Mucosa of descending colon (tissue), 3 donors: ENCODE measurements around the gene MYBPC3. TPM values are rescaled to one million over a fixed set of nuclear protein-coding genes. Genes with fewer than 3 reads are reported as not detected.

ENCODE experiments used
- ATAC-seq: fragments of 200-7000 bp; cut with Tn5 transposase; one replicate; pipeline ENCODE4 v1.9.1; 2020; ENCODE audit warnings: mild to moderate bottlenecking, moderate library complexity
- DNase-seq, 3 donors: peaks; one replicate each; pipeline ENCODE4 v3.0.0-alpha.2; 2020
- H3K36me3 ChIP-seq: fragments of 200-600 bp; one replicate; pipeline ENCODE4 v1.8.0; 2021; ENCODE audit warnings: low read depth, mild to moderate bottlenecking
- H3K4me1 ChIP-seq: fragments of 200-600 bp; one replicate; pipeline ENCODE4 v1.8.0; 2021; ENCODE audit warnings: low read depth, mild to moderate bottlenecking
- H3K4me3 ChIP-seq: fragments of 200-600 bp; one replicate; pipeline ENCODE4 v1.8.0; 2021; ENCODE audit warnings: mild to moderate bottlenecking
- H3K9me3 ChIP-seq: fragments of 200-600 bp; one replicate; pipeline ENCODE4 v1.8.0; 2021; ENCODE audit warnings: mild to moderate bottlenecking
- intact Hi-C, 2 donors: fragments of 100-400 bp; cut with DNase I in 1 of 2; cut with micrococcal nuclease in 1 of 2; formaldehyde crosslinking; loops; one replicate each; pipeline versions ENCODE4 v1.11.0 to v1.11.1; 2022; cut with DNase I, micrococcal nuclease
- total RNA-seq, 3 donors: library from RNA; stranded (reverse); fragmentation: NEBNext Ultra II Directional in 2 of 3; extraction: Animal tissue kit (Norgen Biotek cat#: 25700) in 2 of 3; gene quantifications; one replicate each; pipeline versions ENCODE4 v1.2.1 to v1.2.4, GENCODE V29; 2021 to 2023
- TF ChIP-seq, protein P1 (sequence below): fragments of 200-600 bp; IDR thresholded peaks from one replicate; pipeline ENCODE4 v1.8.0; 2022; ENCODE audit warnings: antibody characterized with exemption, mild to moderate bottlenecking
- donor health status: DM: no; HTN: no; CAD: no; lungs with moderate emphysema.
- donor health status: DM: no; HTN: no; CAD: no.
- donor health status: DM: no; HTN: yes; CAD: no.

MYBPC3 gene
- total RNA-seq, 3 donors from 2014 or later = 0.06 to 1.1 (median 0.09) TPM

- H3K4me1 ChIP-seq = peaks cover 9% of the 10 kb centered on the region
- TF ChIP-seq, protein P1, sequence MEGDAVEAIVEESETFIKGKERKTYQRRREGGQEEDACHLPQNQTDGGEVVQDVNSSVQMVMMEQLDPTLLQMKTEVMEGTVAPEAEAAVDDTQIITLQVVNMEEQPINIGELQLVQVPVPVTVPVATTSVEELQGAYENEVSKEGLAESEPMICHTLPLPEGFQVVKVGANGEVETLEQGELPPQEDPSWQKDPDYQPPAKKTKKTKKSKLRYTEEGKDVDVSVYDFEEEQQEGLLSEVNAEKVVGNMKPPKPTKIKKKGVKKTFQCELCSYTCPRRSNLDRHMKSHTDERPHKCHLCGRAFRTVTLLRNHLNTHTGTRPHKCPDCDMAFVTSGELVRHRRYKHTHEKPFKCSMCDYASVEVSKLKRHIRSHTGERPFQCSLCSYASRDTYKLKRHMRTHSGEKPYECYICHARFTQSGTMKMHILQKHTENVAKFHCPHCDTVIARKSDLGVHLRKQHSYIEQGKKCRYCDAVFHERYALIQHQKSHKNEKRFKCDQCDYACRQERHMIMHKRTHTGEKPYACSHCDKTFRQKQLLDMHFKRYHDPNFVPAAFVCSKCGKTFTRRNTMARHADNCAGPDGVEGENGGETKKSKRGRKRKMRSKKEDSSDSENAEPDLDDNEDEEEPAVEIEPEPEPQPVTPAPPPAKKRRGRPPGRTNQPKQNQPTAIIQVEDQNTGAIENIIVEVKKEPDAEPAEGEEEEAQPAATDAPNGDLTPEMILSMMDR = no peak
- no peak overlapping the region for H3K4me3 ChIP-seq
- intact Hi-C loops = no loop called here
- peaks cover 2% of the 10 kb centered on the region for H3K36me3 ChIP-seq
- ATAC-seq (no peak), DNase-seq (no peak)
- H3K9me3 ChIP-seq = no peaks in the 10 kb centered on the region
These were observed 18.5 kb downstream of the MYBPC3 start for GRCh38 chr11:47333886-47334443.

GRCh38 chr11:47333526-47333845 lies 19.0 kb downstream of the MYBPC3 start:
- ATAC-seq (no peak), DNase-seq (no peak)
- no peaks in the 10 kb centered on the region for H3K9me3 ChIP-seq
- peaks cover 4% of the 10 kb centered on the region for H3K36me3 ChIP-seq
- peaks cover 9% of the 10 kb centered on the region for H3K4me1 ChIP-seq
- TF ChIP-seq, protein P1 = no peak
- no peak overlapping the region for H3K4me3 ChIP-seq
- intact Hi-C loops = no loop called here

GRCh38 chr11:47332791-47333525 lies 19.5 kb downstream of the MYBPC3 start:
- no peak overlapping the region for H3K4me3 ChIP-seq
- TF ChIP-seq, protein P1 = no peak

DNA sequence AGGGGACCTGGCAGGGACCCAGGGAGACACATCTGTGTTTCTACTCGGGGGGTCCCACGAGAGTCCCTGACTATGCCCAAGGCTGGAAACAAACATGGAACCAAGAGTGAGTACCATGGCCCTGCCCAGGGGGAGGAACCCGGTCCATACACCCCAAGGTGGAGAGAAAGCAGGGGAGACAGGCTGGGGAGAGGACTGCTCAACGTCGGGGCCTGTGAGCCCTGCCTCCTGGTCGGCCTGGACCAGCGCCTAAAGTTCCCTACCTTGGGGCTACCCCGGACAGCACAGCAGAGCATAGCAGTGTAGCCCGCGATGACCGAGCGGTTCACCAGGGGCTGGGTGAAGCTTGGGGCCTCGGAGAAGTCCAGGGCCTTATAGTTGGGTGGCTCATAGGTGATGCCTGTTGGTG lies 20.2 kb downstream of the MYBPC3 start:
- TF ChIP-seq, protein P1 = no peak

More at GRCh38 chr11:47332791-47333525, 19.5 kb downstream of the MYBPC3 start:
- H3K9me3 ChIP-seq = no peaks in the 10 kb centered on the region
- intact Hi-C loops = no loop called here
- H3K36me3 ChIP-seq = peaks cover 4% of the 10 kb centered on the region
- H3K4me1 ChIP-seq = peaks cover 9% of the 10 kb centered on the region
- DNase-seq (no peak), ATAC-seq (no peak)

DNA sequence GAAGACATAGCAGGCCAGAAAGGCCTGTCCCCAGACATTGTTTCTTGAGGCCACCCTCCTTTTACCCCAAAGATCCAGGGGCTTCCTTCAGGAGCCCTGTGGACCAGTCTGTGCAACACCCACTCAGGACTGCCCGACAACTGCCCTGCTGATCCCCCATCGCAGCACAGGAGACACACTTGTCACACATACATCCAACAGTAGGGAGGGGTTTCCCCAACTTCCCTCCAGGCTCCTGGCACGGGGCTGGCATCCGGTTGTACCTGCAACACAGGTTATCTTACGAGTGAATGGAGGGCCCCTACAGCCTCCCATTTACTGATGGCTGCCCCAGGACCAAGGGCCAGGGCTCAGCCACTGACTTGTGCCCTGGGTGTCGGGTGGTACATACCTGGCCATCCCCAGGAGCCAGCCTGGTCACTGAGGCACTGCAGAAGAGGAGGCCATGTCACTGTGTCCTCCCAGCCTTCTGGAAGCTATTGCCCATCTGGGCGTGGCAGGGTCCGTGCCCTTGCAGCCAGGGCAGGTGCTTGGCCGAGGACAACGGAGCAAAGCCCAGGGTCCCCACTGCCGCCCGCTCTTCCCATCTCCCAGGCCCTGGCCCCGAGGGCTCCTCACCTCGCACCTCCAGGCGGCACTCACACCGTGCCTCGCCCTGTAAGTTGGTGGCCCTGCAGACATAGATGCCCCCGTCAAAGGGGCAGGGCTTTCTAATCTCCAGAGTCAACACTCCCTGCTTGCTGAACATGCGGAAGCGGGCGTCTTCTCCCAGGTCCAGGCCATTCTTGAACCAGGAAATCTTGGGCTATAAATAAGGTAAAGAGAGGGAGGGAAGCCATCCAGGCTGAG lies 20.8 kb downstream of the MYBPC3 start:
- TF ChIP-seq, protein P1 = no peak
- H3K4me1 ChIP-seq = peaks cover 9% of the 10 kb centered on the region
- peaks cover 4% of the 10 kb centered on the region for H3K36me3 ChIP-seq
- intact Hi-C loops = no loop called here
- H3K9me3 ChIP-seq = no peaks in the 10 kb centered on the region
- peak; percentile 94 for ATAC-seq
- peak; percentile 71 to 78 (median 73) for DNase-seq
- no peak overlapping the region for H3K4me3 ChIP-seq

More for the DNA sequence above, 20.2 kb downstream of the MYBPC3 start:
- no peak overlapping the region for H3K4me3 ChIP-seq
- peaks cover 9% of the 10 kb centered on the region for H3K4me1 ChIP-seq
- no peaks in the 10 kb centered on the region for H3K9me3 ChIP-seq
- peaks cover 4% of the 10 kb centered on the region for H3K36me3 ChIP-seq
- DNase-seq = peak in 1 of 3 donors; percentile 44
- intact Hi-C loops = no loop called here
- peak; percentile 1 for ATAC-seq
